GM12875 (cell line): ENCODE measurements around the gene ITPRIP.

ENCODE experiments used
- H3K4me3 ChIP-seq: one replicate; pipeline ENCODE4 v1.5.1; 2011; ENCODE audit warnings: low read depth, low read length, control low read depth
- CTCF ChIP-seq: IDR thresholded peaks from 2 replicates; pipeline ENCODE4 v1.5.1; 2011; ENCODE audit warnings: low read depth, mild to moderate bottlenecking, control low read depth, inconsistent platforms, low read length, moderate library complexity, borderline replicate concordance; ENCODE audit not compliant: insufficient read depth

The ITPRIP gene

GRCh38 chr10:104316321-104317099 lies 21.8 kb downstream of the ITPRIP start:
- H3K4me3 ChIP-seq, result no peak overlapping the region
- TF ChIP-seq CTCF, result no peak

- no peak overlapping the region for H3K4me3 ChIP-seq
- no peak for TF ChIP-seq CTCF
These were observed 22.8 kb downstream of the ITPRIP start for GRCh38 chr10:104315486-104315921.

GRCh38 chr10:104314591-104315485 lies 23.4 kb downstream of the ITPRIP start:
- H3K4me3 ChIP-seq, result no peak overlapping the region
- TF ChIP-seq CTCF, result no peak

GRCh38 chr10:104311184-104311720 lies 27.0 kb downstream of the ITPRIP start:
- no peak for TF ChIP-seq CTCF
- H3K4me3 ChIP-seq, result no peak overlapping the region

GRCh38 chr10:104309980-104310978 lies 28.0 kb downstream of the ITPRIP start:
- TF ChIP-seq CTCF, result no peak
- no peak overlapping the region for H3K4me3 ChIP-seq

GRCh38 chr10:104308439-104308903 lies 29.8 kb downstream of the ITPRIP start:
- no peak for TF ChIP-seq CTCF
- H3K4me3 ChIP-seq, result no peak overlapping the region
